Non-pigmented ciliary epithelial cell (primary cell): Measurements from ENCODE around the gene SPINK9.

Source experiments
- DNase-seq: peaks from one replicate; pipeline ENCODE4 v3.0.0-alpha.2; 2010; ENCODE audit warnings: low read depth

SPINK9 gene

DNA sequence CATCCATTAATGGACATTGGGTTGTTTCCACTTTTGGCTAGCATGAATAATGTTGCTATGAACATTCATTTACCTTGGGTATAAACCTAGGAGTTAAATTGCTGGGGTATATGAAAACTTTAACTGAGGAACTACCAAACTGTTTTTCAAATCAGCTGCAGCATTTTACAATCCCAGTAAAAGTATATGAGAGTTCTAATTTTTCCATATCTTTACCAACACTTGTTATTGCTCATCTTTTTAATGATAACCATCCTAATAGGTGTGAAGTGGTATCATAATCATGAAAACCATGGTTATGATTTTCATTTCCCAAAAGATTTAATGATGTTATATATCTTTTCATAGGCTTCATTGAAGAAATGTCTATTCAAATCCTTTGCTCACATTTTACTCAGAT, 32.9 kb downstream of the SPINK9 start:
- DNase-seq = no peak

DNA sequence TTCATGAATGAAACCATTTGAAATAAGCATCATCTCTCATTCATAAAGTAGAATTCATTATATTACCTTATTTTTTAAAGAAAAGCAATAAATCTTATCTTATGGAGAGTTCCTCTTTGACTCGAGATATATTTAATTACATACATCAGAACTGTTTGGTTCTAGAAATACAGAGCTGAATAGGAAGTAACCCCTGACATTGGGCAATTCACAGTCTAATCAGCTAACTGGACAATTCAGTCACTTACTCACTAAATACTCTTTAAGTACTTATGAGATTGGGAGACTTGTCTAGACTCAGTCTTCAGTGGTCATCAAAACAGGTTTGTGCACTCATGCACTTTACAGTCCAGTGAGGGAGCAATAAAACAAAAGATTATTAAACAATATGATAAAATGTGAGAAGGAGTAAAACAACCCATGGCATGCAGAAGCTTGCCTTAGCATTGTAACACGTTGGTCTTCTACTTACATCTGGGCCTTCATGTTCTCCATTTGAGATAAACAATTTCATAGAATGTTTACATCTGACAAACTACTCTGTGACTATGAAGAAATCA, 36.9 kb downstream of the SPINK9 start:
- DNase-seq = no peak

DNA sequence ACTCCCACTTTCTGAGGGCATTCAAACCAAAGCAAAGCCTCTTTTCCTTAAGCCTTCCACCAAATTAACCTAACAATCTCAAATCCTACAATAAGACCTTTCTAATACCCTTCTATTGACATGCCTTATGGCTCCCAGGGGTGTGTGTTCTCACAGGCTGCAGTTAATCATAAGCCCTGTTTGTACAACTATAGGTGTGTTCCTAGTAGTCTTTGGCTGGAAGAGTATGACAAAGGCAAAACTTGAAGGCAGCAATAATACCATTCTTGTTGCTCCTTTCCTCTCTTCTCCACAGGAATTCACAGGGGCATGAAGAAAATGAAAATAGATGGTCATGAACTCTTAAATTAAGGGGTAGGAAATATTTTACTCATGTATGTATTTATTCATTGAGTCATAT, 37.5 kb downstream of the SPINK9 start:
- no peak for DNase-seq

DNA sequence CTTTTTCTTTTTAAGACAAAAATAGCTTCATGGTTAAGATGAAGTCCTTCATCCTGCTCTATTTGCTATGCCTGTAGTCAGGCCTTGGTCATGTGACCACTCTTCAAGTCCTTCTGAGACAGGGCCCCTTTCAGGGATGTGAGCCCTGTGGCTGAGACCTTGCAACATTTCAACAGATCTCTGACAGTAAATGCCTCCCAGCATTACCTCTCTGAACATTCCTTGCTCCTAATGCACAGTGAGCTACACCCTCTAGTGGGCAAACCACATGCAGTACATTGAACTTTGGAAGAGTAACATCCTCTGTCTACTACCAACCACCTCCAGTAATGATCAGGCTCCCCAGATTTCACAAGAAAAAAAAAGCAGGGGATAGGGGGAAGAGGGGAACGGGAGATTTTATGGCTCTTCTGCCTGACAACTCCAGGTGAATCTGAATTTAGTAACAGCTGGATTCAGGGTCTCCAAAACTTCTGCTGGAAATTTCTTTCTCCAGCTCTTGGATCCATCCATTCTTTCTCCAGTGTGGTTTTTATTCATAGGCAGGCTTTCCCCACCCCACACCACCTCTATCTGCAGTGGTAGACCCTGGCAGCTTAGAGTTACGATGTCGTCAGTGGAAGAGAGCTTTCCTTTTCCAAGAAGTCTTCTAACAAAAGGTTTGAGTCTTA, 39.5 kb downstream of the SPINK9 start:
- DNase-seq = no peak

DNA sequence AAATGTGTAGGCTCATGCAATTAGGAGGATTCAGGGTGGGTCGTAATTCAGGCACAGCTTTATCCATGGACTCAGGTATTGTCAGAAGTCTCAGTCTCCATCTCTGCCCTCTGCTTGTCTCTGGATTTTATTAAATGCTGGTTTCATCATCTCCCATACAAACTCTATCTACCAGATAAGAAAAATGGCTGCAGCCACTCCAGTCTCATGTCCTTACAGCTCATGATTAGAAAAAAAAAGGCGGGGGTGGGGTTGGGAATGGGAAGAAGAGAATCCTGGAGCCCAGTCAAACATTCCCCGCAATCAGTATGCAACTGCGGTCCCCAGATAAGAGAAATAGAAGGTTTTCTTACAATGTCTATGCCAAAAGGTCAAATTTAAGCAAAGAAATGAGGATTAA, 40.8 kb downstream of the SPINK9 start:
- no peak for DNase-seq

DNA sequence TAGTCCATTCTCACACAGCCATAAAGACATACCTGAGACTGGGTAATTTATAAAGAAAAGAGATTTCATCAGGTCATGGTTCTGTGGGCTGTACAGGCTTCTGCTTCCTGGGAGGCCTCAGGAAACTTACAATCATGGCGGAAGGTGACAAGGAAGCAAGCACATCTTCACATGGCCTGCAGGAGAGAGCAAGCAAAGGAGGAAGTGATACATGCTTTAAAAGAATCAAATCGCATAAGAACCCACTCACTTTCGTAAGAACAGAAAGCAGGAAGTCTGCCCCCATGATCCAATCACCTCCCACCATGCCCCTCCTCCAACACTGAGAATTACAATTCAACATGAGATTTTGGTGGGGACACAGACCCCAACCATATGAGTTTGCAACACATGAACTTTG, 43.3 kb downstream of the SPINK9 start:
- no peak for DNase-seq

DNA sequence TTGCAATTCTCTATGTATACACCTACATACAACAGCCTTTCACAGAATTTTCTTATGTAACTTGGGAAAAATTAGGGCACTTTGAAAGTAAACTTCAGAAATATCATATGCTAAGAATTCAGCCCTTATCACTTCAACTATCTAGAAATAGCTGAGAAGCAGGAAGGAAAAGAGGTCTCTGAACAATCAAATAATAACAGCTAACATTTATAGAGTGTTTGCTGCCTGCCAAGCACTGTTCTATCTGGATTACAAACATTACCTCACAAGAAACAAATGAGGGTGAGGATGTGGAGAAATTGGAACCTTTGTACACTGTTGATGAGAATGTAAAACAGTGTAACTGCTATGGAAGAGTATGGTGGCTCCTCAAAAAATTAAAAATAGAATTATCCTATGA, 44.0 kb downstream of the SPINK9 start:
- DNase-seq = no peak

DNA sequence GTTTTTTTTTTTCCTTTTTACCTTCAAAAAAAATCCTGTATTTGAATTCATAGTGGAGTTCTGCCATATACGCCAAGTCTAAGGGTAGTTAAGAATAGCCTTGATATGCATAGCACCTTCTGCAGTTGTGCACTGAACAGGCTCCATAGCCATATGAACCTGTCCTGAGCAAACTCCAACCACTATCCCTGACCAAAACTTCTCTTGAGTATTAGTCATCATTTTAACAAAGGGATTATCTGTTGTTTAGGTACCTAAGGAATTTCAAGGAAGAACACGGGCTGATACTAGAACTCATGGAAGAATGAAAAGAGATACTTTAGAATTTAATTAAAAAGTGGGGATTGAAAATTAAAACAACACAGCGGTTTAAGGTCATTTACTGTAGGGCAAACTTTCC, 46.5 kb downstream of the SPINK9 start:
- DNase-seq = no peak

DNA sequence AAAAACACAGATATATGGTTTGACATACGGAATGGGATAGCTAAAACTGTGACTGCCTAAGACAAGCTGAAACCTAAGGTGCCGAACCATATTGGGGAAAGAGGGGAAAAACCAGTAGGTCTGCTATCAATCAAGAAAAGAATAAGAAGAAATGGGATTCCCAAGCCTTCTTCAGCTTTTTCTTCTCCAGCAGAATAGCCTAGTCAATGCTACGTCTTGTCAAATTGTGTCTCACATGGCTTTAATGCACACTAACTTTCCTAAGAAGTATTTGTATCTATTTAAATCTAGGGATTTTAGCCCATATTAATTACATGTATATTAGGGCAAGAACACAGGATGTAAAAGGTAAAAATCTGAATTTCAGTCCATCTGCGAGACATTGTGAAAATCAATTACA, 47.6 kb downstream of the SPINK9 start:
- no peak for DNase-seq

DNA sequence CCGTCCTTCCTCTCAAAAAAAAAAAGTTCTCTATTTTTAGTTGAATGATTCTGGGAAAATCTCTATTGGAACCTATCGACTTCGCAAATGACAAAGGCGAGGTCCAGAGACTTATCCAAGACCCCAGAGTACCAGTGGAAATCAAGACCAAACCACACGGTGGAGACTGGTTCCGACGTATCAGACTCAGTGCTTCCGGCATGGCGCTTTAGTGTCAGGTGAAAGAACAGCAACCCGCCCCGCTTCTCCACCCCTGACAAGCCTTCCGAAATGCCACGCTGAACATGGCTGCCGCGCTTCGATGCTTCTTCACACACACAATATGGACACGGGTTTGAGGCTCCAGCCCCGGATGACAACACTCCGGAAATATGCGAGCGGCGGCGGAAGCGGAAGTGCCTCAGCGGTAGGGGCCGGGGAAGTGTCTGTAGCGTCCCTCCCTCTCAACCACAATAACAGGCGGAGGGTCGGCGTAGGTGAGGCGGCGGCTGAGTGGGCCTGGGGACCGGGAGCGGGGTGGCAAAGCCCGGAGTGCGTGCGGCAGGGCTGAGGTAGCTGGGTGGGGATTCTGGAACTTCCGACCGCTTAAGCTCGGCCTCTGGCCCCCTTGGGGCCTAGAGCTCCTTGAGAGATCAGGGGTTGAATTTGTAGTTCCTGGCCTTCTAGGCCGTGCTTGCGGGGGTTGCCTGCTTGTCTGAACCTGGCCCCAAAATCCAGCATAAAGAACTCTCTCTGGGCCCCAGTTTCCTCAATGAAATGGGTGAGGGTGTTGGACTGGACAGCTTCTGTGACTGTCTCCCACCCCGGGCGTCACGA, 48.4 kb downstream of the SPINK9 start, which contains the start of gene FBXO38:
Gene FBXO38, plus strand, starts transcription at position 395 of the 816 bp plus-strand sequence. CDS start 10,819 bp downstream, outside the sequence.
- DNase-seq = peak; percentile 89

DNA sequence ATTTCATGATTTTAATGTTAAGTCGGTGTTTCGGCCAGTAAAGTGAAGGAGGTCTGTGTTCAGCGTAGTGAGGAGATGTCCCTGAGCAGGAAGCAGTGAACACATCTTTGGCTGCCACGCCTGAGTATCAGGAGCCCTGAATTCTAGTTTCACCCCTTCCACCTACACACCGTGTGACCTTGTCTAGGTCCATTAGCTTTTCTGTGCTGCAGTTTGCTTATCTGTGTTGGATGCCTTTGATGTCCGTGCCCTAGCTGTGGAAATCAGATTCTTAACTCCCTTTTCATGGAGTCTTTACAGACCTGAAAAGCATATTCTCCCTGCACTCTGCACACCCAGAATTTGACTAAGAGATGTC, 49.0 kb downstream of the SPINK9 start:
- no peak for DNase-seq

DNA sequence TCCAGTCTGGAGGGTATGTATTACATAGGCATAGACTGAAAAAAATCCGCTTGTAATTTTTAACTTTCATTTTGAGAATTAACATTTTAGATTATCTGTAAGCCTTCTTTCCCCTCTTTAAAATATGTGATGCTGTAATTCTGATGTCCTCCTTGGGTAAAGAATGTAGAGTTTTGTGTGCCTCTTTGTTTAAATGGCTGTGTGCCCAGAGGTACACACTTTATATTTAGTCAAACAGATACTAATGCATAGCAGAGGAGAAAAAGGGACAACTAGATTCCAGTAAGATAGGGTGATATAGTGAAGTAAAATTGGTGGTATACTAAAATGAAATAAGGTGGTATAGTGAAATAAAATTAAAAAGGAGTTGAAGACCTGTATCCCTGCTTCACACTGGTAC, 49.7 kb downstream of the SPINK9 start:
- no peak for DNase-seq

DNA sequence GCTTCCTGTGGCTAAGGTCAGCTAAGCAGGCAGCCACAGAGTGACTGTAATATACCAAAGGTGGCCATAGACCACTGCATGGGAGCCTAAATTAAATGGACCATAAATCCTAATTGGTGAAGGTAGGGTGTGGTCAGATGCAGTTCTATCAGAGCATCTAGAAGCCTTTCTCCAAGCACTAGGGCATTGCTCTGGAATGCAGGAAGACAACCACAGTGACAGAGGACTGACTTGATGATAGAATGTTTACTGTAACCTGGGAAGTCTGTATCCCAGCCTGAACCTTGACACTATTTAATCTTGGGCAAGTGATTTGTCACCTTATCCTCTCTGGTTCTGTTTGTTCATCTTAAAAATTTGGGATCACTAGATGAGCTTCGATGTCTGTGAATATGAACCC, 50.7 kb downstream of the SPINK9 start:
- DNase-seq = no peak

DNA sequence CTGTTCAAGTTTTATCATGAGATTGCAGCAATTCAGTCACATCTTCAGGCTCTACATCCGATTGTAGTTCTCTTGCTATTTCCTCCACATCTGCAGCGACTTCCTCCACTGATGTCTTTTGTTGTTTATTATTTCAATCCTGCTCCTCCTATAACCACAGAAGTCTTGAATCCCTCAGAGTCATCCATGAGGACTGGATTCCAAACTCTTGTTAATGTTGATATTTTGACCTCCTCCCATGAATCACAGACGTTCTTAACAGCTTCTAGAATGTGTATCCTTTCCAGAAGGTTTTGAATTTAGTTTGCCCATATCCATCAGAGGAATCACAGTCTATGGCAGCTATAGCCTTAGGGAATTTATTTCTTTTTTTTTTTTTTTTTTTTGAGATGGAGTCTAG, 52.0 kb downstream of the SPINK9 start:
- peak; percentile 67 for DNase-seq

DNA sequence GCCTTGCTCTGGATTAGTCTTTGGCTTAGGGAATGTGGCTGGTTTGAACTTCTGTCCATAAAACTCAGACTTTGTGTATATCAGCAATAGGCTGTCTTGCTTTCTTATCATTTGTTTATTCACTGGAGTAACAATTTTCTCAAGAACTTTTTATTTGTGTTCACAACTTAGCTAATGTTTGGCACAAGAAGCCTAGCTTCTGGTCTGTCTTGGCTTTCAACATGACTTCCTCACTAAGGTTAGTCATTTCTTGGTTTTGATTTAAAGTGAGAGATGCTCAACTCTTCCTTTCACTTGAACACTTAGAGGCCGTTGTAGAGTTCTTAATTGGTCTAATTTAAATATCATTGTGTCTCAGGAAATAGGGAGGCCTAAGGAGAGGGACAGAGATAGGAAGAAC, 53.3 kb downstream of the SPINK9 start:
- no peak for DNase-seq
